Fibroblast of lung (primary cell): ENCODE data around the gene TMEM198. TPM values are rescaled to one million over a fixed set of nuclear protein-coding genes. Genes with fewer than 3 reads are reported as not detected.
A peak's percentile ranks its signal among the peaks of the same experiment; 100 is the strongest.

Experiments
- DNase-seq, 2 donors: peaks; one replicate each; pipeline versions ENCODE4 v3.0.0 to v3.0.0-alpha.2; 2010; ENCODE audit warnings: low read depth in 2 of 2
- H2AFZ ChIP-seq: 2 replicates; pipeline ENCODE4 v1.5.1; 2012; ENCODE audit warnings: low read length, control low read depth, inconsistent platforms
- H3K27ac ChIP-seq: 2 replicates; pipeline ENCODE4 v1.5.1; 2011; ENCODE audit warnings: low read length, control low read depth; ENCODE audit not compliant: insufficient read depth
- H3K27me3 ChIP-seq: 2 replicates; pipeline ENCODE4 v1.5.1; 2011; ENCODE audit warnings: mild to moderate bottlenecking, low read length; ENCODE audit not compliant: control insufficient read depth, insufficient read depth
- H3K36me3 ChIP-seq: 2 replicates; pipeline ENCODE4 v1.5.1; 2011; ENCODE audit warnings: low read length; ENCODE audit not compliant: control insufficient read depth, insufficient read depth
- H3K4me1 ChIP-seq: 2 replicates; pipeline ENCODE4 v1.5.1; 2011; ENCODE audit warnings: low read length; ENCODE audit not compliant: control insufficient read depth, insufficient read depth; ENCODE audit errors: extremely low read depth
- H3K4me2 ChIP-seq: 2 replicates; pipeline ENCODE4 v1.5.1; 2011; ENCODE audit warnings: low read length, control low read depth; ENCODE audit not compliant: insufficient read depth; ENCODE audit errors: extremely low read depth
- H3K4me3 ChIP-seq, 4 experiments: fragments of 200-600 bp in 1 of 4; sonication (generic) in 1 of 4; replicated peaks in 1 of 4; 2 replicates each; pipeline ENCODE4 v1.5.1; 2011 to 2016; ENCODE audit warnings: low read length in 4 of 4, low read depth in 3 of 4, mild to moderate bottlenecking in 3 of 4, control low read depth in 2 of 4, inconsistent platforms in 1 of 4, mixed read lengths in 1 of 4; ENCODE audit not compliant: insufficient read depth in 1 of 4; ENCODE audit errors: control extremely low read depth in 1 of 4
- H3K79me2 ChIP-seq: 2 replicates; pipeline ENCODE4 v1.5.1; 2012; ENCODE audit warnings: mild to moderate bottlenecking, low read length, inconsistent platforms; ENCODE audit not compliant: control insufficient read depth, insufficient read depth
- H3K9ac ChIP-seq: 2 replicates; pipeline ENCODE4 v1.5.1; 2011; ENCODE audit warnings: mild to moderate bottlenecking, low read length, control low read depth; ENCODE audit not compliant: insufficient read depth
- H3K9me3 ChIP-seq: 2 replicates; pipeline ENCODE4 v1.5.1; 2012; ENCODE audit warnings: low read depth, low read length; ENCODE audit not compliant: control insufficient read depth, insufficient read depth
- H4K20me1 ChIP-seq: 2 replicates; pipeline ENCODE4 v1.5.1; 2011; ENCODE audit warnings: low read length; ENCODE audit not compliant: control insufficient read depth, insufficient read depth; ENCODE audit errors: extremely low read depth
- EZH2 ChIP-seq: IDR thresholded peaks from 2 replicates; pipeline ENCODE4 v1.5.1; 2012; ENCODE audit warnings: low read length, control low read depth, mild to moderate bottlenecking; ENCODE audit errors: missing control alignments
- polyA plus RNA-seq, 2 donors: library from polyadenylated mRNA; depleted of rRNA in 1 of 2; stranded (reverse) in 1 of 2; unstranded in 1 of 2; fragments of >200 nt; gene quantifications; 2 replicates each; pipeline ENCODE4 v1.2.1, GENCODE V29; 2011 to 2012; ENCODE audit warnings: missing spikeins in 1 of 2
- total RNA-seq: library from RNA; depleted of rRNA; stranded (reverse); fragments of >200 nt; gene quantifications from 2 replicates; pipeline ENCODE4 v1.2.1, GENCODE V29; 2014
- TF ChIP-seq, protein P1 (sequence below), 2 donors: IDR thresholded peaks in 1 of 2; conservative IDR thresholded peaks in 1 of 2; 1 replicate in 1 of 2; 2 replicates in 1 of 2; pipeline ENCODE4 v1.5.1; 2011 to 2012; ENCODE audit warnings: low read length in 2 of 2, control low read depth in 1 of 2, inconsistent platforms in 1 of 2, low read depth in 1 of 2, mild to moderate bottlenecking in 1 of 2

Gene TMEM198
- total and polyA plus RNA-seq, 2 donors (not counting 1 experiment from before 2014, with no cell fraction given) = 0.70 to 0.99 TPM

DNA sequence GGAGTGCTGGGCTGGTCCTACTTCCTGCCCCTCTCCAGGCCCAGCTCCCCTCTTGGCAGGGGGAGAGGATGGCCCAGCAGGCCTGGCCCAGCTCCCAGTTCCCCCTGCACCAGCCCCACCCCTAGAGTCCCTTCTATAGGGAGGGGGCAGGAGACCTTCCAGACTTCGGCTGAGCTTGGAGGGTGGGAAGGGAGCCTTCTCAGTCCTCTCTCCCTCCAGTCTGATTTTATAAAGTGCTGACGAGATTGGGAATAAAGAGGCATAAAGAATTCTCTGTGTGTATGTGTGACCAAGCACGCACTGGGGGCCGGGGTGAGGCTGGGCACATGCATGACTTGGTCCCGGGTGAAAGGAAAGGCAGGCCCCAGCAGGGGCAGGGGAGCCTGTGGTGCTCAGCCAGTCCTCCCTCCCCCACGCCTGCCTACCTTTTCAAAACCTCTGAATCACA, 5.3 kb upstream of the TMEM198 start:
- H3K27me3 ChIP-seq = peaks cover under 1% of the 10 kb centered on the region
- H2AFZ ChIP-seq = no peak overlapping the region
- no peak overlapping the region for H3K4me2 ChIP-seq
- peaks cover 5% of the 10 kb centered on the region for H3K4me1 ChIP-seq
- H4K20me1 ChIP-seq = no peaks in the 10 kb centered on the region
- no peaks in the 10 kb centered on the region for H3K9me3 ChIP-seq
- H3K79me2 ChIP-seq = peaks cover 4% of the 10 kb centered on the region
- no peak overlapping the region for H3K9ac ChIP-seq
- H3K36me3 ChIP-seq = peaks cover 17% of the 10 kb centered on the region
- no peak overlapping the region for H3K27ac ChIP-seq
- DNase-seq = peak; percentile 34 to 42
- no peak overlapping the region for H3K4me3 ChIP-seq
- TF ChIP-seq EZH2 = no peak
- TF ChIP-seq, protein P1, sequence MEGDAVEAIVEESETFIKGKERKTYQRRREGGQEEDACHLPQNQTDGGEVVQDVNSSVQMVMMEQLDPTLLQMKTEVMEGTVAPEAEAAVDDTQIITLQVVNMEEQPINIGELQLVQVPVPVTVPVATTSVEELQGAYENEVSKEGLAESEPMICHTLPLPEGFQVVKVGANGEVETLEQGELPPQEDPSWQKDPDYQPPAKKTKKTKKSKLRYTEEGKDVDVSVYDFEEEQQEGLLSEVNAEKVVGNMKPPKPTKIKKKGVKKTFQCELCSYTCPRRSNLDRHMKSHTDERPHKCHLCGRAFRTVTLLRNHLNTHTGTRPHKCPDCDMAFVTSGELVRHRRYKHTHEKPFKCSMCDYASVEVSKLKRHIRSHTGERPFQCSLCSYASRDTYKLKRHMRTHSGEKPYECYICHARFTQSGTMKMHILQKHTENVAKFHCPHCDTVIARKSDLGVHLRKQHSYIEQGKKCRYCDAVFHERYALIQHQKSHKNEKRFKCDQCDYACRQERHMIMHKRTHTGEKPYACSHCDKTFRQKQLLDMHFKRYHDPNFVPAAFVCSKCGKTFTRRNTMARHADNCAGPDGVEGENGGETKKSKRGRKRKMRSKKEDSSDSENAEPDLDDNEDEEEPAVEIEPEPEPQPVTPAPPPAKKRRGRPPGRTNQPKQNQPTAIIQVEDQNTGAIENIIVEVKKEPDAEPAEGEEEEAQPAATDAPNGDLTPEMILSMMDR (conservative IDR thresholded peaks at IDR 0.05 in 1 of 2, IDR thresholded peaks at IDR 0.05 in 1 of 2; ENCODE audit: low read depth in 1 of 2, low read length in 2 of 2) = no peak

DNA sequence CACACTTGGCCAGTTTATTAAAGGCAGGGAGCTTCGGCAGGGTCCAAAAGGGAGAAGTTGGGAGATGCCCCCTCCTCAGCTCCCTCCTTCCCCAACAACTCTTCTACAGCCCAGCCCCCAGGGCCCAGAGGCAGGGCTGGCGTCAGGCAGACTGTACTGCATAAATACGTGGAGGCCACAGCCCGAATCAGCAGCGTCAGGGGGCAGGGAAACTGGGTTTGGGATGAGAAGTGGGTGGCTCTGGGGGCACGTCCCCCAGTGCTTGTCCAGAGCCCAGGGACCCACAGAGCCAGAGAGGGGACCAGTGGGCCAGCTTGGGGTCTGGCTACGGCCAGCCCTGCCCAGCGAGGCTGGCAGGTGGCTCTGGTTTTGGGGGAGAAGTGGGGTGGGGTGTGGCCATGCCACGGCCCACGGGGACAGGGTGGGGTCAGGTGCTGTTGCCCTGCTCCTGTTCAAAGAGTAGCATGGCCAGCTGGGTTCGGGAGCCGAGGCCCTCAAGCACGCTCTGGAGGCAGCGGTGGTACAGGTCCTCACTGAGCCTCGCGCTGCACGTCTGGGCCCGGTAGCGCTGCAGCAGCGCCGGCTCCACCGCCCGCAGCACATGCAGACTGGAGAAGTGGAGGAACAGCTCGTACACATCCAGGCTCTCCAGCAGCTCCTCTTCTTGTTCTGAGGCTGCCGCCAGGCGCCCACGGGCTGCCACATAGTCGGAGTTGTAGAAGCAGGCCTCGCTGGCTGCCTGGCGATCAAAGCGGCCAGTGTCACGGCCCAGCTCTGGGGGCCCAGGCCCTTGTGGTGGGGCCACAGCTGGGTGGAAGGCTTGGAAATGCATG, 4.7 kb upstream of the TMEM198 start:
- H4K20me1 ChIP-seq = no peaks in the 10 kb centered on the region
- no peak overlapping the region for H2AFZ ChIP-seq

More for the DNA sequence above, 4.7 kb upstream of the TMEM198 start:
- no peak for DNase-seq
- Histone ChIP-seq H3K9ac (no peak overlapping the region), H3K4me1 (peaks cover 5% of the 10 kb centered on the region), H3K79me2 (peaks cover 4% of the 10 kb centered on the region), H3K27ac (no peak overlapping the region), H3K4me3 (no peak overlapping the region), H3K4me2 (no peak overlapping the region), H3K27me3 (no peaks in the 10 kb centered on the region), H3K36me3 (peaks cover 17% of the 10 kb centered on the region), H3K9me3 (no peaks in the 10 kb centered on the region)
- no peak for TF ChIP-seq EZH2
- TF ChIP-seq, protein P1 (conservative IDR thresholded peaks at IDR 0.05 in 1 of 2, IDR thresholded peaks at IDR 0.05 in 1 of 2; ENCODE audit: low read depth in 1 of 2, low read length in 2 of 2) = no peak
